Stimulated activated naive CD4-positive, alpha-beta T cell (primary cell): ENCODE results near the gene SUB1.
"Not testable (repeated sequence)": the region's sequence is repeated elsewhere in the genome, so short reads cannot be mapped to it uniquely, and the experiment has no call there.

Experiments used
- DNase-seq, 6 experiments: peaks; one replicate each; lab custom pipeline; 2025; lab: John Stamatoyannopoulos, UW

Gene SUB1

GRCh38 chr5:32600054-32600622 is 14.8 kb downstream of the SUB1 start:
- DNase-seq: no peak

GRCh38 chr5:32601623-32602295 is 16.4 kb downstream of the SUB1 start:
- DNase-seq: no peak

GRCh38 chr5:32602906-32603305 is 17.5 kb downstream of the SUB1 start:
- DNase-seq: no peak

- no peak for DNase-seq
Measured at GRCh38 chr5:32604800-32605765, 19.7 kb downstream of the SUB1 start.

GRCh38 chr5:32605766-32606152 is 20.4 kb downstream of the SUB1 start:
- DNase-seq: no peak

GRCh38 chr5:32612134-32612888 is 27.0 kb downstream of the SUB1 start:
- DNase-seq: no peak

- DNase-seq: peak; percentile 47 to 84 (median 72)
Measured at GRCh38 chr5:32613050-32613672, 27.8 kb downstream of the SUB1 start.

- no peak for DNase-seq
Measured at GRCh38 chr5:32615236-32615635, 29.9 kb downstream of the SUB1 start.

GRCh38 chr5:32618962-32619361 is 33.6 kb downstream of the SUB1 start:
- DNase-seq: no peak

- DNase-seq: no peak
Measured at GRCh38 chr5:32621256-32621655, 35.9 kb downstream of the SUB1 start.

- DNase-seq: no peak
Measured at GRCh38 chr5:32625106-32625505, 39.7 kb downstream of the SUB1 start.

GRCh38 chr5:32625547-32625946 is 40.2 kb downstream of the SUB1 start:
- DNase-seq: no peak

- no peak for DNase-seq
Measured at GRCh38 chr5:32627219-32627870, 42.0 kb downstream of the SUB1 start.

GRCh38 chr5:32628049-32628844 is 42.9 kb downstream of the SUB1 start:
- no peak for DNase-seq

- DNase-seq: no peak
Measured at GRCh38 chr5:32630867-32631491, 45.6 kb downstream of the SUB1 start.

GRCh38 chr5:32633017-32633416 is 47.7 kb downstream of the SUB1 start:
- DNase-seq: not testable (repeated sequence)

GRCh38 chr5:32638309-32638708 is 53.0 kb downstream of the SUB1 start:
- no peak for DNase-seq

- no peak for DNase-seq
Measured at GRCh38 chr5:32639943-32640342, 54.6 kb downstream of the SUB1 start.

- no peak for DNase-seq
Measured at GRCh38 chr5:32642276-32643002, 57.1 kb downstream of the SUB1 start.
